B cell (primary cell): Measurements from ENCODE around the gene PTPRU. TPM values are rescaled to one million over a fixed set of nuclear protein-coding genes. Genes with fewer than 3 reads are reported as not detected.

ENCODE experiments used
- ATAC-seq: fragments of 200-7000 bp; cut with Tn5 transposase; one replicate; pipeline ENCODE4 v1.10.0; 2021; ENCODE audit warnings: low read depth, mild to moderate bottlenecking, moderate number of reproducible peaks, moderate library complexity
- CTCF ChIA-PET: fragments of 350-600 bp; sonication (Branson Sonifier 250); formaldehyde crosslinking; loops from one replicate; lab custom pipeline; 2021; ENCODE audit warnings: antibody characterized with exemption, inconsistent platforms; lab: Charles Lee
- POLR2A ChIA-PET: fragments of 350-600 bp; sonication (Branson Sonifier 250); formaldehyde crosslinking; loops from one replicate; lab custom pipeline; 2021; ENCODE audit warnings: antibody characterized with exemption; lab: Charles Lee
- DNase-seq: peaks from one replicate; pipeline ENCODE4 v3.0.0; 2013
- H2AFZ ChIP-seq: 2 replicates; pipeline ENCODE4 v1.6.1; 2012; ENCODE audit warnings: mild to moderate bottlenecking, low read depth, low read length; ENCODE audit not compliant: insufficient read depth, poor library complexity, severe bottlenecking
- H3K27ac ChIP-seq, 2 donors: 1 replicate in 1 of 2; 2 replicates in 1 of 2; pipeline ENCODE4 v1.5.1; 2012 to 2013; ENCODE audit warnings: low read length in 2 of 2, mild to moderate bottlenecking in 2 of 2, moderate library complexity in 1 of 2
- H3K27me3 ChIP-seq, 4 experiments: fragments of 200-600 bp in 1 of 4; sonication (generic) in 1 of 4; replicated peaks in 1 of 4; 1 replicate in 2 of 4; 2 replicates in 2 of 4; pipeline versions ENCODE4 v1.6.1 to v1.7.0; 2013 to 2016; ENCODE audit warnings: low read length in 3 of 4, mild to moderate bottlenecking in 2 of 4, mixed read lengths in 1 of 4, moderate library complexity in 1 of 4; ENCODE audit not compliant: insufficient read depth in 4 of 4, control insufficient read depth in 3 of 4; ENCODE audit errors: control extremely low read depth in 1 of 4
- H3K36me3 ChIP-seq, 2 experiments: replicated peaks in 1 of 2; 1 replicate in 1 of 2; 2 replicates in 1 of 2; pipeline versions ENCODE4 v1.6.1 to v1.7.1; 2013; ENCODE audit warnings: low read length in 1 of 2; ENCODE audit not compliant: insufficient read depth in 2 of 2, control insufficient read depth in 1 of 2; ENCODE audit errors: control extremely low read depth in 1 of 2, extremely low read depth in 1 of 2
- H3K4me1 ChIP-seq, 2 donors: fragments of 200-600 bp in 1 of 2; sonication (generic) in 1 of 2; 1 replicate in 1 of 2; 2 replicates in 1 of 2; pipeline versions ENCODE4 v1.5.1 to v1.6.1; 2013 to 2017; ENCODE audit warnings: low read length in 2 of 2; ENCODE audit not compliant: control insufficient read depth in 2 of 2, insufficient read depth in 2 of 2
- H3K4me2 ChIP-seq: replicated peaks from 2 replicates; pipeline ENCODE3; 2012; ENCODE audit warnings: mild to moderate bottlenecking, low read depth, low read length; ENCODE audit not compliant: poor library complexity, severe bottlenecking
- H3K4me3 ChIP-seq, 5 experiments: fragments of 200-600 bp in 1 of 5; sonication (generic) in 1 of 5; 1 replicate in 3 of 5; 2 replicates in 2 of 5; pipeline versions ENCODE4 v1.5.1 to v1.7.0; 2011 to 2016; ENCODE audit warnings: low read length in 4 of 5, mild to moderate bottlenecking in 4 of 5, low read depth in 2 of 5, control low read depth in 1 of 5, moderate library complexity in 1 of 5; ENCODE audit not compliant: insufficient read depth in 1 of 5; ENCODE audit errors: control extremely low read depth in 1 of 5, extremely low read depth in 1 of 5
- H3K79me2 ChIP-seq: fragments of 200-600 bp; sonication (generic); one replicate; pipeline ENCODE4 v1.6.0; 2016; ENCODE audit warnings: low read length; ENCODE audit not compliant: control insufficient read depth, insufficient read depth
- H3K9ac ChIP-seq: fragments of 200-600 bp; sonication (generic); 2 replicates; pipeline ENCODE4 v1.6.1; 2017; ENCODE audit warnings: mild to moderate bottlenecking, low read length, moderate library complexity
- H3K9me3 ChIP-seq, 3 donors: one replicate each; pipeline versions ENCODE4 v1.6.1 to v1.7.1; 2013; ENCODE audit warnings: low read length in 2 of 3; ENCODE audit not compliant: control insufficient read depth in 2 of 3, insufficient read depth in 1 of 3; ENCODE audit errors: control extremely low read depth in 1 of 3
- H4K20me1 ChIP-seq: 2 replicates; pipeline ENCODE4 v1.6.0; 2012; ENCODE audit warnings: mild to moderate bottlenecking, low read length; ENCODE audit not compliant: insufficient read depth, control insufficient read depth, poor library complexity, severe bottlenecking
- H3K27ac Mint-ChIP-seq: one replicate; pipeline ENCODE4 v1.8.0; 2021; ENCODE audit warnings: mixed read lengths
- H3K27me3 Mint-ChIP-seq: one replicate; pipeline ENCODE4 v1.8.0; 2021; ENCODE audit warnings: mixed read lengths
- H3K4me1 Mint-ChIP-seq: one replicate; pipeline ENCODE4 v1.8.0; 2021; ENCODE audit warnings: mixed read lengths
- H3K4me3 Mint-ChIP-seq: one replicate; pipeline ENCODE4 v1.8.0; 2021; ENCODE audit warnings: mixed read lengths
- H3K9me3 Mint-ChIP-seq: one replicate; pipeline ENCODE4 v1.8.0; 2022; ENCODE audit warnings: mixed read lengths; ENCODE audit not compliant: insufficient read depth
- CTCF ChIP-seq: fragments of 200-600 bp; IDR thresholded peaks from one replicate; pipeline ENCODE4 v1.8.0; 2022; ENCODE audit warnings: antibody characterized with exemption, mild to moderate bottlenecking
- EZH2 ChIP-seq: IDR thresholded peaks from 2 replicates; pipeline ENCODE4 v1.6.1; 2012; ENCODE audit warnings: borderline replicate concordance, low read depth, mild to moderate bottlenecking, moderate library complexity, low read length; ENCODE audit not compliant: insufficient read depth, poor library complexity, severe bottlenecking
- WGBS: methylation state at CpG from one replicate; pipeline ENCODE4 v1.1.5; 2013; ENCODE audit warnings: missing lambda C conversion rate; ENCODE audit not compliant: insufficient coverage; 5-methylcytosine and 5-hydroxymethylcytosine counted together
- intact Hi-C: fragments of 100-400 bp; cut with micrococcal nuclease; formaldehyde crosslinking; loops from one replicate; pipeline ENCODE4 v1.10.0; 2022
- polyA plus RNA-seq: library from polyadenylated mRNA; depleted of rRNA; stranded (reverse); fragments of >200 nt; gene quantifications from 2 replicates; pipeline ENCODE4 v1.2.3, GENCODE V29; 2012
- total RNA-seq, 2 donors: library from RNA; stranded (reverse); fragments of 120-200 nt in 1 of 2; gene quantifications; 1 replicate in 1 of 2; 2 replicates in 1 of 2; pipeline versions ENCODE4 v1.2.3 to v1.2.4, GENCODE V29; 2013 to 2022

PTPRU gene
- total and polyA plus RNA-seq, 2 donors (not counting 1 experiment from before 2014, with no cell fraction given), result 0.10 to 0.25 TPM

DNA sequence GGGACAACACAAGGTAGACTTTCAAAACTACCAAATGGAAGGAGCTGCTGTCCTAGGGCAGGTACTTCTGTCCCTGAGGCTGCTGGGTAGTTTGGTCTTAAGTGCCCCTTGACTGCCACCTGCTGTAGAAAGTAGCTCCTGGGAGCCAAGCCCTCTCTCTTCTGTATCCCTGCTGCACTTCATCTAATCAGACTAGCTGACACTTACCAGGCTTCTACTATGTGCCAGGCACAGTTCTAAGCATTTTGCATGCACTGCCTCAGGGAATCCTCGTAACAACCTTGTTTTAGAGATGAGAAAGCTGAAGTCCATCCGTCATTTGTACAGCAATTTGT is 38.8 kb upstream of the PTPRU start:
- Histone ChIP-seq H3K4me2 (no peak overlapping the region), H2AFZ (no peak overlapping the region), H3K4me3 (no peak overlapping the region), H3K36me3 (peaks cover 0 to 11% of the 10 kb centered on the region in 2 experiments), H3K27me3 (no peaks in the 10 kb centered on the region), H3K9ac (no peak overlapping the region), H3K79me2 (no peaks in the 10 kb centered on the region), H3K27ac (no peak overlapping the region), H3K9me3 (no peaks in the 10 kb centered on the region), H4K20me1 (peaks cover 3% of the 10 kb centered on the region), H3K4me1 (peaks cover 0 to under 1% of the 10 kb centered on the region in 2 donors)
- POLR2A ChIA-PET, result interaction anchor here (1.0 kb wide), 1 partner anchor 16 kb away, joined by 3 read pairs; the partner anchor contains the start of gene SRSF4
- no peak overlapping the region for H3K27ac Mint-ChIP-seq
- TF ChIP-seq CTCF, result peak; percentile 28
- no peak for TF ChIP-seq EZH2
- 100% methylated on average over 2 of the region's 2 CpGs for WGBS
- ATAC-seq (peak; percentile 73), DNase-seq (peak; percentile 42)
- H3K27me3 Mint-ChIP-seq, result no peaks in the 10 kb centered on the region
- no peaks in the 10 kb centered on the region for H3K9me3 Mint-ChIP-seq
- CTCF ChIA-PET, result interaction anchor here (0.6 to 2.9 kb wide), 11 partner anchors 9 to 413 kb away, joined by 3 to 17 read pairs (median 6); partner anchors contain the start of gene SRSF4
- H3K4me1 Mint-ChIP-seq, result no peaks in the 10 kb centered on the region
- intact Hi-C loops, result no loop called here
- no peak overlapping the region for H3K4me3 Mint-ChIP-seq

GRCh38 chr1:29197993-29198392 is 38.3 kb upstream of the PTPRU start:
- peaks cover 0 to 4% of the 10 kb centered on the region in 2 donors for H3K4me1 ChIP-seq
- no peak overlapping the region for H3K27ac ChIP-seq
- H3K27me3 ChIP-seq, result no peaks in the 10 kb centered on the region
- H3K36me3 ChIP-seq, result peaks cover 0 to 11% of the 10 kb centered on the region in 2 experiments
- Mint-ChIP-seq H3K27ac (no peak overlapping the region), H3K4me3 (no peak overlapping the region), H3K9me3 (no peaks in the 10 kb centered on the region), H3K27me3 (no peaks in the 10 kb centered on the region), H3K4me1 (peaks cover 2% of the 10 kb centered on the region)
- H4K20me1 ChIP-seq, result peaks cover 6% of the 10 kb centered on the region
- no peak for DNase-seq
- no peaks in the 10 kb centered on the region for H3K79me2 ChIP-seq
- TF ChIP-seq EZH2, result no peak
- TF ChIP-seq CTCF, result no peak
- H3K4me3 ChIP-seq, result no peak overlapping the region
- H2AFZ ChIP-seq, result no peak overlapping the region
- WGBS, result 99% methylated on average over 12 of the region's 12 CpGs
- no peak for ATAC-seq
- no peak overlapping the region for H3K4me2 ChIP-seq
- POLR2A ChIA-PET, result interaction anchor here (1.0 kb wide), 1 partner anchor 17 kb away, joined by 3 read pairs; the partner anchor contains the start of gene SRSF4
- CTCF ChIA-PET, result interaction anchor here (0.6 to 2.9 kb wide), 10 partner anchors 9 to 413 kb away, joined by 3 to 17 read pairs (median 6); partner anchors contain the start of gene SRSF4
- H3K9me3 ChIP-seq, result no peaks in the 10 kb centered on the region
- intact Hi-C loops, result no loop called here
- H3K9ac ChIP-seq, result no peak overlapping the region
